ENCODE measurements around the gene LLPH.
"Not testable (repeated sequence)": the region's sequence is repeated elsewhere in the genome, so short reads cannot be mapped to it uniquely, and the experiment has no call there.

Gene LLPH

GRCh38 chr12:66130267-66131066 is at the start of gene LLPH:
Gene LLPH (minus strand): TSS chr12:66130750. CDS start chr12:66129106, 1,644 bp downstream.
- Histone ChIP-seq H3K27ac (ENCODE audit: poor library complexity, severe bottlenecking) (peak within 1 kb of the TSS; percentile 53), H3K4me1 (ENCODE audit: insufficient read depth, poor library complexity, severe bottlenecking) (peaks cover 25% of the 10 kb centered on the region), H3K27me3 (ENCODE audit: insufficient read depth, poor library complexity, severe bottlenecking) (no peaks in the 10 kb centered on the region), H3K4me3 (ENCODE audit: severe bottlenecking) (peak within 1 kb of the TSS; percentile 96), H3K9me3 (ENCODE audit: severe bottlenecking) (no peaks in the 10 kb centered on the region), H3K36me3 (ENCODE audit: low read depth) (peaks cover 46% of the 10 kb centered on the region)
- TF ChIP-seq CTCF (IDR thresholded peaks at IDR 0.05; ENCODE audit: poor library complexity, severe bottlenecking) = no peak
- DNase-seq (ENCODE audit: low spot score) = peak; percentile 92
- ATAC-seq (ENCODE audit: low read depth) = peak; percentile 90

- Histone ChIP-seq H3K27me3 (ENCODE audit: insufficient read depth, poor library complexity, severe bottlenecking) (no peaks in the 10 kb centered on the region), H3K36me3 (ENCODE audit: low read depth) (no peaks in the 10 kb centered on the region), H3K27ac (ENCODE audit: poor library complexity, severe bottlenecking) (no peak overlapping the region), H3K4me1 (ENCODE audit: insufficient read depth, poor library complexity, severe bottlenecking) (no peaks in the 10 kb centered on the region), H3K4me3 (ENCODE audit: severe bottlenecking) (no peak overlapping the region), H3K9me3 (ENCODE audit: severe bottlenecking) (no peaks in the 10 kb centered on the region)
- no peak for TF ChIP-seq CTCF (IDR thresholded peaks at IDR 0.05; ENCODE audit: poor library complexity, severe bottlenecking)
- DNase-seq (ENCODE audit: low spot score) (no peak), ATAC-seq (ENCODE audit: low read depth) (no peak)
Measured at GRCh38 chr12:66176105-66176900, 45.8 kb upstream of the LLPH start.

GRCh38 chr12:66174391-66175325 is 44.1 kb upstream of the LLPH start:
- not testable (repeated sequence) for H3K9me3 ChIP-seq (ENCODE audit: severe bottlenecking); H3K27me3 ChIP-seq (ENCODE audit: insufficient read depth, poor library complexity, severe bottlenecking); H3K4me1 ChIP-seq (ENCODE audit: insufficient read depth, poor library complexity, severe bottlenecking); DNase-seq (ENCODE audit: low spot score); ATAC-seq (ENCODE audit: low read depth); H3K36me3 ChIP-seq (ENCODE audit: low read depth); H3K4me3 ChIP-seq (ENCODE audit: severe bottlenecking); H3K27ac ChIP-seq (ENCODE audit: poor library complexity, severe bottlenecking)

DNA sequence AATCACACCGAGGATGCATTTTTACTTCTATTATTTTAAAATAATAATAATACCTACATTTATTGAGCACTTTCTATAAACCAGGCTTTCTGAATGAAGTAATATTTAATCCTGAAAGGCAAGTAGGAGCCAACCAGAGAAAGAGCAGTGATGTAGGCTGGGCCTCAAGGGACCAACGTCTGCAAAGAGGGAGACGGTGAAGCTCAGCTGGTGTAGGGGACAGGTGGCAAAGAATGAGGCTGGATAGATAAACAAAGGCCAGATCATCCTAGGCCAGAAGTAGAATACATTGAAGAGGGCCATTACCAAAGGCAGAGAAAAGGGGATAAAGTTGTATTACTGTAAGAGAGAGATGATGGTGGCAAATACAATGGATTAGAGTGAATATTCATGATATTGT is 40.1 kb upstream of the LLPH start:
- peaks cover 16% of the 10 kb centered on the region for H3K36me3 ChIP-seq (ENCODE audit: low read depth)
- H3K27me3 ChIP-seq (ENCODE audit: insufficient read depth, poor library complexity, severe bottlenecking) = no peaks in the 10 kb centered on the region
- no peak for ATAC-seq (ENCODE audit: low read depth)
- peaks cover 8% of the 10 kb centered on the region for H3K4me1 ChIP-seq (ENCODE audit: insufficient read depth, poor library complexity, severe bottlenecking)
- no peak for TF ChIP-seq CTCF (IDR thresholded peaks at IDR 0.05; ENCODE audit: poor library complexity, severe bottlenecking)
- DNase-seq (ENCODE audit: low spot score) = no peak
- H3K27ac ChIP-seq (ENCODE audit: poor library complexity, severe bottlenecking) = peak overlapping the region; percentile 90
- no peaks in the 10 kb centered on the region for H3K9me3 ChIP-seq (ENCODE audit: severe bottlenecking)
- H3K4me3 ChIP-seq (ENCODE audit: severe bottlenecking) = no peak overlapping the region

Measured in RWPE2 (cell line).